NOMO-1 treated with dmso at 0.1 percent for 144 hours (cell line): ENCODE data around the gene CHCHD6.

ENCODE experiments used
- DNase-seq: peaks from one replicate; lab custom pipeline; 2025; ENCODE audit not compliant: unreplicated experiment; lab: John Stamatoyannopoulos, UW

Gene CHCHD6

GRCh38 chr3:126989316-126990023, 285.4 kb downstream of the CHCHD6 start:
- DNase-seq = no peak

GRCh38 chr3:126990024-126990700, 286.1 kb downstream of the CHCHD6 start:
- DNase-seq = no peak

GRCh38 chr3:126990890-126991289, 286.9 kb downstream of the CHCHD6 start:
- no peak for DNase-seq

- no peak for DNase-seq
Observed at GRCh38 chr3:126991366-126992200, 287.5 kb downstream of the CHCHD6 start.

GRCh38 chr3:126992216-126992615, 288.2 kb downstream of the CHCHD6 start:
- no peak for DNase-seq

- DNase-seq = no peak
Observed at GRCh38 chr3:126992776-126993175, 288.7 kb downstream of the CHCHD6 start.

- DNase-seq = no peak
Observed at GRCh38 chr3:126993436-126993835, 289.4 kb downstream of the CHCHD6 start.

GRCh38 chr3:126994661-126995245, 290.7 kb downstream of the CHCHD6 start:
- no peak for DNase-seq

- no peak for DNase-seq
Observed at GRCh38 chr3:126995254-126995780, 291.3 kb downstream of the CHCHD6 start.

GRCh38 chr3:126995926-126996512, 292.0 kb downstream of the CHCHD6 start:
- DNase-seq = no peak

- DNase-seq = no peak
Observed at GRCh38 chr3:126996905-126997304, 292.9 kb downstream of the CHCHD6 start.

- no peak for DNase-seq
Observed at GRCh38 chr3:126997455-126998038, 293.5 kb downstream of the CHCHD6 start.

- DNase-seq = no peak
Observed at GRCh38 chr3:126998320-126998719, 294.3 kb downstream of the CHCHD6 start.

GRCh38 chr3:126998728-126999127, 294.7 kb downstream of the CHCHD6 start:
- no peak for DNase-seq

- DNase-seq = no peak
Observed at GRCh38 chr3:126999383-126999782, 295.3 kb downstream of the CHCHD6 start.

GRCh38 chr3:127000119-127000518, 296.1 kb downstream of the CHCHD6 start:
- DNase-seq = no peak

GRCh38 chr3:127000761-127001160, 296.7 kb downstream of the CHCHD6 start:
- no peak for DNase-seq

GRCh38 chr3:127001486-127002194, 297.6 kb downstream of the CHCHD6 start:
- no peak for DNase-seq

GRCh38 chr3:127002195-127003174, 298.4 kb downstream of the CHCHD6 start:
- DNase-seq = no peak
